ENCODE measurements around the gene COA5.
"Not testable (repeated sequence)": the region's sequence is repeated elsewhere in the genome, so short reads cannot be mapped to it uniquely, and the experiment has no call there.

Gene COA5

GRCh38 chr2:98606431-98606830, 1.9 kb downstream of the COA5 start:
- no peak for DNase-seq (ENCODE audit: low spot score)

DNA sequence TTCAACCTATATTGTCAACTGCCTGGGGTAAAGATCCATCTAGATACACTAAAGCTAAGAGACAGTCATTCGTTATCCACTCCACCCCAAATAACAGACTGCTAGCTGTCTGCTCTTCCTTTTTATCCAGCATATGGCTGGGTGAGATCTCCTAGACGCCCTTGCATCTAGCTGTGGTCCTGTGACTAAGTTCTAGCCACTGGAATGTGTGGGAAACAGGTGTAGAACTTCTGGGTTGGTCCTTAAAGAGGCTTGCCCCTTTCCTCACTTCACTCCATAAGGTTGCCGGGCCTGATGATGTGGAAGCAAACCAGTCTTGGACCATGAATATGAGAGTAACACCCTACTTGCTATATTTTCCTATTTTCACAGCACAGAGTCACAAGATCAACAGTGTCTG, 3.2 kb downstream of the COA5 start:
- no peak for DNase-seq (ENCODE audit: low spot score)

DNA sequence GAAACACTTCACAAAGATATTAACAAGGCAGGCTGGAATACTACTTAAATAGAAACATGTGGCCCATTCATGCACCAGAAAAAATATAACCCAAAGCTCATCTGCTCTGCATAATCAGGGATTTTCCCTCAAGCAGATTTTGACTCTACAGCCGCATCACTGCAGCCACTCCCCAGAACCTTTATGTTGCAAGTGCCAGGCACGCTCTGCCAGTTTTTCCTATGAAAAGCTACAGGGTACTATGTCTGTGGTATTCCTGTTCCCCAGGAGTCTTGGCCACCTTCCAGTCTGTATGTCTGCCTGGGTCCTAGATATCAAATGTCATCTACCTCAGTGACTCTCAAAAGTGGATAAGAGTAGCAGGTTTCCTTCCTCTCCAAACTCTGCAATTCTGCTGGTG, 3.8 kb downstream of the COA5 start:
- DNase-seq (ENCODE audit: low spot score), result no peak

- peak; percentile 29 for DNase-seq (ENCODE audit: low spot score)
Measured at GRCh38 chr2:98601532-98602132, 6.7 kb downstream of the COA5 start.

DNA sequence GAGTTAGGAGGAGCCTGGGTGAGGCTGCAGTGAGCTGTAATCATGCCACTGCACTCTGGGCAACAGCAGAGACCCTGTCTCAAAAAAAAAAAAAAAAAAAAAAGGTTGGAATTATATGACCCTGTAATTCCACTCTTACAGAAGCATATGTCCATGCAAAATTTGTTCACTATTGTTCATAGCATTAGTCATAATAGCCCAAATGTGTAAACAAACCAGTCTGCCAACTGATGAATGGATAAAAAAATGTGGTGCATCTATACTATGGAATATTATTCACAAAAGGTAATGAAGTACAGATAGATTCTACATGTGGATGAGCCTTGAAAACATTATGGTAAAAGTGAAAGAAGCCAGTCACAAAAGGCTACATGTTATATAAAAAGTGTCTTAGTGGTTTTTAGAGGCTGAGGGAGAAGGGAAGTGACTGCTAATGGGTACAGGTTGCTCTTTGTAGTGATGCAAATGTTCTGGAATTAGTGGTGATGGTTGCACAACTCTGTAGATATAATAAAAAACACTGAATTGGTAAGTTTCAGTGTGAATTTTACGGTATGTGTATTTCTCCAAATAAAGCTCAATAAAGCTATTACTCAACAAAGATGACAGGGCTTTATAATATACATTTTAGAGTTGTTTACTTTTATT, 9.4 kb downstream of the COA5 start:
- no peak for DNase-seq (ENCODE audit: low spot score)

- DNase-seq (ENCODE audit: low spot score), result not testable (repeated sequence)
Measured at GRCh38 chr2:98594665-98595064, 13.6 kb downstream of the COA5 start.

DNA sequence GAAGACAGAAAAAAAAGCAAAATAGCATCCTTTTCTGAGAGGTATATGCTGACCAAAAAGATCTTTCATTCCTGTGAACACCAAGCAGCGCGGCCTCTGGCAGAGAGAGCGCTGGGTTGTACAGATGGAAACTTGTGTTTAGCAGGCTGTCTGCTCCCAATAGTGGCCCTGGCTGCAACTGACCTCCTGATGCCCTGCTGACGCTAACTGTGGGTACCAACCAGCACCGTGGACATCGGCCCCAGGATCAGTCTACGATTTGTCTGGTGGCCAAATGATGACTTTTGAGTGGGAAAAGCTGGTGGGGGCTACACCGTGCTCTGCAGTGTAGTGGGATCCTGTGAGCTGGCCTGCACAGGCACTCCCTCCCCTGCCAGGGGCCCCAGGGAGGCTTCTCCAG, 15.7 kb downstream of the COA5 start:
- DNase-seq (ENCODE audit: low spot score), result no peak

GRCh38 chr2:98589489-98589888, 18.8 kb downstream of the COA5 start:
- no peak for DNase-seq (ENCODE audit: low spot score)

DNA sequence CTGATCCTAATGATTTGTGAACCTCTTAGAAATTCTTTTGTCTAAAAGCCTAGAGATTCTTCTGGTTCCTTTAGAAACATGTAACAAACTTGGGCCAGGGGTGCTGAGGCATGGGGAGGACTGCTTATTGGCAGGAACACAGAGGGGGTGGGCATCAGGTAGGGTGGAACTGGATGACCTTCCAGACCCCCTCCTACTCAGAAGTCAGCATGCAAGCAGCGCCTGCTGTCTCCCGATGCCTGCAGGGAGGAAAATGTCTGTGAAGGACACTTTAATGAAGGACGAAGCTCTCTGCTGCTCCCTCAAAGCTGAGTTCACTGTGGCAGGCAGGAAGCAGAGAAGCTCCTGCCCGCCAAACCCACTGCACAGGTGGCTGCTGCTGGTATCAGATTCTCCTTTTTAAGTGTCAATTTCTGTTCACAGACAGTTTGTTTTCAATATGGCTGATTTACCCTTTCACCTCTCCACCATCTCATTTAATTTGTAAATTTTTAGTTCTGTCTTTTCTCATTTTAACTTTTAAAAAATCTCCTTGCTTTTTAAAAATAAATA, 19.4 kb downstream of the COA5 start:
- no peak for DNase-seq (ENCODE audit: low spot score)

GRCh38 chr2:98586551-98587140, 21.7 kb downstream of the COA5 start:
- no peak for DNase-seq (ENCODE audit: low spot score)

- no peak for DNase-seq (ENCODE audit: low spot score)
Measured at GRCh38 chr2:98585386-98585785, 22.9 kb downstream of the COA5 start.

GRCh38 chr2:98583816-98584618, 24.3 kb downstream of the COA5 start:
- no peak for DNase-seq (ENCODE audit: low spot score)

GRCh38 chr2:98583276-98583675, 25.0 kb downstream of the COA5 start:
- DNase-seq (ENCODE audit: low spot score), result no peak

GRCh38 chr2:98582523-98582922, 25.8 kb downstream of the COA5 start:
- no peak for DNase-seq (ENCODE audit: low spot score)

DNA sequence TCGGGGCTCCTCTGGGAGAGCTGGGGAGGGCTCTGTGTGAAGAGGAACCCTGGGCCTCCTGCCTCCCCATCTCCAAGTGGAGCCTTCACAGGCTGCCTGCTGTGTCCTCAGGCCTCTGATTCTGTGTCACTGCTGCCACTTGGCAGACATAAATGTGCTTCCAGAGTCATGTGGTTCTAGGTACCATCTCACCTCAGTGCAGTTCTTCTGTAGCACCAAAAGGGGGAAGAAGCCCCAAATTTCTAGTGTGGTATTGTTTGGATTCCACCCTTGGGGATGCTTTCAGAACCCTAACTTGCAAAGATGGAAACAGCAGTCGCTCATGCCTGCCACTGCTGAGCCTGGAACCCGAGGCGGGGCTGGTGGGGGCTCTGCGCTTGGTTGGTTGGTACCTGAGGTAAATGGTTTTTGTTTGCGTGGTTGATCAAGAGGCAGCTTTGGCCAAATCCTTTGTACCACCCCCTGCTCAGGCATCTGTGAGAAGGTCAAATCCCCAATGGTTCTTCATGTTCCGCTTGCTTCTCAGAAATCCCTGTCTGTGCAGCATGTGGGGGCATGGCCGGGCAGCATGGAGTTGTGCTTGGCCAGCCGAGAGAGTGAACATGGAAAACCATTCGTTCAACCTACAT, 27.5 kb downstream of the COA5 start:
- no peak for DNase-seq (ENCODE audit: low spot score)

- no peak for DNase-seq (ENCODE audit: low spot score)
Measured at GRCh38 chr2:98579926-98580325, 28.4 kb downstream of the COA5 start.

DNA sequence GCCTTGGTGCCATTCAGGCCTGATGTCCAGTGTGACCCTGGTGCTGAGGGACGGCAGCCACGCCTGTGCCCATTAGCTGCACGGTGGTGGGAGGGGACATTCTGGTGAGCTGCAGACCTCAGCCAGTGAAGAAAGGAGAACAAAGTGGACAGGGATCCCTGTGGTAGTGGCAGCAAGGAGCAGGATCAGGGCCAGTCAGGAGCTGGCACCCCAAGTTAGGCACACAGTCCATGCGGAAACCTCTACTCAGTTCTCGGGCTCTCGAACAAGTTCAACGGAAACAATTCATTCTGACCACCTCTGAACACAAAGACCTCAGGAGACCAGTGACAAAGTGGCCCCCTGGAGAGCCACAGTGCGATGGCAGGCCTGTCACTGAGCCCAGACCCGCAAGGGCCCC, 30.1 kb downstream of the COA5 start:
- DNase-seq (ENCODE audit: low spot score), result no peak

- DNase-seq (ENCODE audit: low spot score), result no peak
Measured at GRCh38 chr2:98577313-98577712, 31.0 kb downstream of the COA5 start.

GRCh38 chr2:98576666-98577312, 31.5 kb downstream of the COA5 start:
- no peak for DNase-seq (ENCODE audit: low spot score)

- no peak for DNase-seq (ENCODE audit: low spot score)
Measured at GRCh38 chr2:98573426-98573825, 34.9 kb downstream of the COA5 start.

GRCh38 chr2:98572676-98573075, 35.6 kb downstream of the COA5 start:
- DNase-seq (ENCODE audit: low spot score), result no peak

DNA sequence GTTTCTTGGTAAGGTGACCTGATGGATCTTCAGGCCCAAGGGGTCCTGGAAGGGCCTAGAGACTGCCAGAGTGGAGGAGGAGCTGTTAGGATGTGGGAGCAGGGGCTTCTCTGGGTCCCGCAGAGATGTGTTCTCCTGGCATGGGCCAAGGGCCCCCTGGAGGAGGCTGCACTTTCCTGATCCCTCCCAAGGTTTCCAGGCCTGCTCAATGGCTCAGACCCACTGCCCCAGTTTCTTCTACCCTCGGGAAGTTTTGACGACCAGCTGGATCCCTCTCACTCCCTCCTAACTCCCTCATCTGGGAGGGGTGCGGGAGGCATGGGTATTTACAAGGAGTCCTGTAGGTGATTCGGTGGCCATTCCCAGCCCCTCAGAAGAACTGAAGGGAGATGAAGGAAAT, 36.1 kb downstream of the COA5 start:
- DNase-seq (ENCODE audit: low spot score), result no peak
